Measurements from ENCODE around the gene HSD3B7.

DNA sequence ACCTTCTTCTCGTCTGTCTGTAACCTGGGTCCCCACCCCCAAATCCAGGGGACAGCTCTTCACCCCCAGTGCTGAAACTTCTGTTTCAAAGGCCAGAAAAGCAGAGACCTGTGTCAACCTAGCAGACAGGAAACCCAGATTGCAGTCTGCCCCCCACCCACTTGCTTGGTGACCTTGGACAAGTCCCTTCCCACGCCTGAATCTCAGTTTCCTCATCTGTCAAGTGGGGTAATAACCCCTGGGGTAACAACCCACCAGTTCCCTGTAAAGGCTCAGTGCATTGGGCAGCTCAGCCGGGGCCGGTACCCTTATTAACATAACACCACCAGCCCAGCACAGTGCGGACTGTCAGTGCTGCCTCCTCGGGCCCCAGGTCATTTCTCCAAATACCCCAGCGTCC is 24.1 kb downstream of the HSD3B7 start:
- TF ChIP-seq, protein P1, sequence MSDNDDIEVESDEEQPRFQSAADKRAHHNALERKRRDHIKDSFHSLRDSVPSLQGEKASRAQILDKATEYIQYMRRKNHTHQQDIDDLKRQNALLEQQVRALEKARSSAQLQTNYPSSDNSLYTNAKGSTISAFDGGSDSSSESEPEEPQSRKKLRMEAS (IDR thresholded peaks at IDR 0.05) = no peak
- no peak for TF ChIP-seq CEBPB (IDR thresholded peaks at IDR 0.05)
- TF ChIP-seq FOXM1 (IDR thresholded peaks at IDR 0.05; ENCODE audit: borderline replicate concordance, low read depth) = no peak
- TF ChIP-seq EGR1 (IDR thresholded peaks at IDR 0.05) = no peak
- no peak for TF ChIP-seq TAF1 (IDR thresholded peaks at IDR 0.05; ENCODE audit: low read depth)
- TF ChIP-seq, protein P2, sequence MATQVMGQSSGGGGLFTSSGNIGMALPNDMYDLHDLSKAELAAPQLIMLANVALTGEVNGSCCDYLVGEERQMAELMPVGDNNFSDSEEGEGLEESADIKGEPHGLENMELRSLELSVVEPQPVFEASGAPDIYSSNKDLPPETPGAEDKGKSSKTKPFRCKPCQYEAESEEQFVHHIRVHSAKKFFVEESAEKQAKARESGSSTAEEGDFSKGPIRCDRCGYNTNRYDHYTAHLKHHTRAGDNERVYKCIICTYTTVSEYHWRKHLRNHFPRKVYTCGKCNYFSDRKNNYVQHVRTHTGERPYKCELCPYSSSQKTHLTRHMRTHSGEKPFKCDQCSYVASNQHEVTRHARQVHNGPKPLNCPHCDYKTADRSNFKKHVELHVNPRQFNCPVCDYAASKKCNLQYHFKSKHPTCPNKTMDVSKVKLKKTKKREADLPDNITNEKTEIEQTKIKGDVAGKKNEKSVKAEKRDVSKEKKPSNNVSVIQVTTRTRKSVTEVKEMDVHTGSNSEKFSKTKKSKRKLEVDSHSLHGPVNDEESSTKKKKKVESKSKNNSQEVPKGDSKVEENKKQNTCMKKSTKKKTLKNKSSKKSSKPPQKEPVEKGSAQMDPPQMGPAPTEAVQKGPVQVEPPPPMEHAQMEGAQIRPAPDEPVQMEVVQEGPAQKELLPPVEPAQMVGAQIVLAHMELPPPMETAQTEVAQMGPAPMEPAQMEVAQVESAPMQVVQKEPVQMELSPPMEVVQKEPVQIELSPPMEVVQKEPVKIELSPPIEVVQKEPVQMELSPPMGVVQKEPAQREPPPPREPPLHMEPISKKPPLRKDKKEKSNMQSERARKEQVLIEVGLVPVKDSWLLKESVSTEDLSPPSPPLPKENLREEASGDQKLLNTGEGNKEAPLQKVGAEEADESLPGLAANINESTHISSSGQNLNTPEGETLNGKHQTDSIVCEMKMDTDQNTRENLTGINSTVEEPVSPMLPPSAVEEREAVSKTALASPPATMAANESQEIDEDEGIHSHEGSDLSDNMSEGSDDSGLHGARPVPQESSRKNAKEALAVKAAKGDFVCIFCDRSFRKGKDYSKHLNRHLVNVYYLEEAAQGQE (IDR thresholded peaks at IDR 0.05; ENCODE audit: low read depth) = no peak
- no peak for TF ChIP-seq RAD21 (IDR thresholded peaks at IDR 0.05; ENCODE audit: low read depth)
- TF ChIP-seq, protein P3, sequence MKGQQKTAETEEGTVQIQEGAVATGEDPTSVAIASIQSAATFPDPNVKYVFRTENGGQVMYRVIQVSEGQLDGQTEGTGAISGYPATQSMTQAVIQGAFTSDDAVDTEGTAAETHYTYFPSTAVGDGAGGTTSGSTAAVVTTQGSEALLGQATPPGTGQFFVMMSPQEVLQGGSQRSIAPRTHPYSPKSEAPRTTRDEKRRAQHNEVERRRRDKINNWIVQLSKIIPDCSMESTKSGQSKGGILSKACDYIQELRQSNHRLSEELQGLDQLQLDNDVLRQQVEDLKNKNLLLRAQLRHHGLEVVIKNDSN (IDR thresholded peaks at IDR 0.05) = no peak
- no peak for TF ChIP-seq TCF12 (IDR thresholded peaks at IDR 0.05; ENCODE audit: low read depth)

All from Ishikawa (cell line).